ENCODE results near the gene S1PR3. TPM values are rescaled to one million over a fixed set of nuclear protein-coding genes. Genes with fewer than 3 reads are reported as not detected.

The S1PR3 gene
- total RNA-seq, 1 donor = 31.1 TPM

GRCh38 chr9:89021154-89021803 lies 30.0 kb downstream of the S1PR3 start:
- H3K4me3 ChIP-seq (ENCODE audit: low read depth, low read length) = no peak overlapping the region
- DNase-seq (ENCODE audit: low read depth) = peak; percentile 91
- no peak for TF ChIP-seq CTCF (IDR thresholded peaks at IDR 0.05; ENCODE audit: insufficient read depth, low read length)

GRCh38 chr9:89022001-89022759 lies 30.9 kb downstream of the S1PR3 start:
- H3K4me3 ChIP-seq (ENCODE audit: low read depth, low read length) = no peak overlapping the region
- TF ChIP-seq CTCF (IDR thresholded peaks at IDR 0.05; ENCODE audit: insufficient read depth, low read length) = no peak
- DNase-seq (ENCODE audit: low read depth) = peak; percentile 94

- no peak for TF ChIP-seq CTCF (IDR thresholded peaks at IDR 0.05; ENCODE audit: insufficient read depth, low read length)
- peak; percentile 87 for DNase-seq (ENCODE audit: low read depth)
- H3K4me3 ChIP-seq (ENCODE audit: low read depth, low read length) = no peak overlapping the region
These were observed 31.6 kb downstream of the S1PR3 start for GRCh38 chr9:89022902-89023301.

- no peak overlapping the region for H3K4me3 ChIP-seq (ENCODE audit: low read depth, low read length)
- peak; percentile 41 for DNase-seq (ENCODE audit: low read depth)
- no peak for TF ChIP-seq CTCF (IDR thresholded peaks at IDR 0.05; ENCODE audit: insufficient read depth, low read length)
These were observed 32.5 kb downstream of the S1PR3 start for GRCh38 chr9:89023740-89024139.

- no peak for DNase-seq (ENCODE audit: low read depth)
- no peak for TF ChIP-seq CTCF (IDR thresholded peaks at IDR 0.05; ENCODE audit: insufficient read depth, low read length)
- no peak overlapping the region for H3K4me3 ChIP-seq (ENCODE audit: low read depth, low read length)
These were observed 33.5 kb downstream of the S1PR3 start for GRCh38 chr9:89024727-89025126.

- H3K4me3 ChIP-seq (ENCODE audit: low read depth, low read length) = no peak overlapping the region
- no peak for TF ChIP-seq CTCF (IDR thresholded peaks at IDR 0.05; ENCODE audit: insufficient read depth, low read length)
- DNase-seq (ENCODE audit: low read depth) = peak; percentile 61
These were observed 34.3 kb downstream of the S1PR3 start for GRCh38 chr9:89025553-89025952.

Measured in fibroblast of the aortic adventitia (primary cell).